Astrocyte of the spinal cord (primary cell): ENCODE results near the gene VSIG10.
"Not testable (repeated sequence)": the region's sequence is repeated elsewhere in the genome, so short reads cannot be mapped to it uniquely, and the experiment has no call there.

Experiments
- DNase-seq: peaks from one replicate; pipeline ENCODE4 v3.0.0; 2011; ENCODE audit warnings: low read depth, low spot score
- H3K4me3 ChIP-seq: 2 replicates; pipeline ENCODE4 v1.5.1; 2011; ENCODE audit warnings: low read depth, mild to moderate bottlenecking, low read length, moderate library complexity
- CTCF ChIP-seq: IDR thresholded peaks from 2 replicates; pipeline ENCODE4 v1.5.1; 2012; ENCODE audit warnings: low read depth, mild to moderate bottlenecking, low read length, inconsistent platforms
- in situ Hi-C: cut with HindIII; loops from 2 replicates; pipeline ENCODE4 v1.10.0; 2017; ENCODE audit warnings: low sequenced_read_pairs

The VSIG10 gene

GRCh38 chr12:118098911-118099671, 4.7 kb downstream of the VSIG10 start:
- in situ Hi-C loops = no loop called here
- DNase-seq = no peak
- TF ChIP-seq CTCF = no peak
- no peak overlapping the region for H3K4me3 ChIP-seq

- no peak for DNase-seq
- in situ Hi-C loops = no loop called here
- TF ChIP-seq CTCF = no peak
These were observed 5.4 kb downstream of the VSIG10 start for GRCh38 chr12:118098401-118098800.

GRCh38 chr12:118094039-118094438, 9.8 kb downstream of the VSIG10 start:
- no peak for DNase-seq
- in situ Hi-C loops = no loop called here
- TF ChIP-seq CTCF = no peak
- H3K4me3 ChIP-seq = no peak overlapping the region

More at GRCh38 chr12:118098401-118098800, 5.4 kb downstream of the VSIG10 start:
- no peak overlapping the region for H3K4me3 ChIP-seq

GRCh38 chr12:118089782-118090181, 14.0 kb downstream of the VSIG10 start:
- no peak for DNase-seq
- H3K4me3 ChIP-seq = no peak overlapping the region
- TF ChIP-seq CTCF = no peak
- in situ Hi-C loops = no loop called here

GRCh38 chr12:118082161-118082560, 21.6 kb downstream of the VSIG10 start:
- DNase-seq = no peak
- H3K4me3 ChIP-seq = no peak overlapping the region
- in situ Hi-C loops = no loop called here
- no peak for TF ChIP-seq CTCF

- DNase-seq, H3K4me3 ChIP-seq, in situ Hi-C loops: not testable (repeated sequence)
These were observed 22.3 kb downstream of the VSIG10 start for GRCh38 chr12:118081521-118081920.

- no peak overlapping the region for H3K4me3 ChIP-seq
- DNase-seq = no peak
- TF ChIP-seq CTCF = no peak
- in situ Hi-C loops = no loop called here
These were observed 30.0 kb downstream of the VSIG10 start for GRCh38 chr12:118073768-118074167.
